GM13976 (cell line): ENCODE data around the gene CDA.
A peak's percentile ranks its signal among the peaks of the same experiment; 100 is the strongest.

ENCODE experiments used
- DNase-seq: peaks from one replicate; pipeline ENCODE4 v3.0.0; 2012; ENCODE audit warnings: low spot score
- CTCF ChIP-seq: IDR thresholded peaks from 2 replicates; pipeline ENCODE4 v1.5.1; 2012; ENCODE audit warnings: borderline replicate concordance, mild to moderate bottlenecking; ENCODE audit not compliant: insufficient read depth; ENCODE audit errors: extremely low read depth, missing control alignments, control extremely low read depth
- in situ Hi-C: fragments of 300-500 bp; cut with MboI; formaldehyde crosslinking; loops from one replicate; pipeline ENCODE4 v1.12.0; 2022; ENCODE audit warnings: low sequenced_read_pairs, mixed read lengths, inconsistent platforms; ENCODE audit not compliant: unreplicated experiment

The CDA gene

GRCh38 chr1:20588634-20589225 lies at the start of gene CDA:
CDA (plus strand) TSS chr1:20589097; CDS start chr1:20589130, 33 bp downstream.
- TF ChIP-seq CTCF = no peak
- no peak for DNase-seq

GRCh38 chr1:20540281-20540680 lies 48.6 kb upstream of the CDA start:
- no peak for TF ChIP-seq CTCF
- in situ Hi-C loops = loop anchor here (25.0 kb wide), 1 partner anchor 672 kb away; no protein-coding TSS in a partner anchor
- no peak for DNase-seq

More at GRCh38 chr1:20588634-20589225, at the start of gene CDA:
- in situ Hi-C loops = no loop called here

- no peak for TF ChIP-seq CTCF
- DNase-seq = no peak
- in situ Hi-C loops = loop anchor here (25.0 kb wide), 1 partner anchor 666 kb away; no protein-coding TSS in a partner anchor
Observed at GRCh38 chr1:20546637-20547036, 42.3 kb upstream of the CDA start.

- DNase-seq = no peak
- no peak for TF ChIP-seq CTCF
- in situ Hi-C loops = no loop called here
Observed at GRCh38 chr1:20551161-20551560, 37.7 kb upstream of the CDA start.

GRCh38 chr1:20551945-20552727 lies 36.8 kb upstream of the CDA start, which contains the start of gene FAM43B:
FAM43B (plus strand) TSS chr1:20552573; CDS start chr1:20552974, 401 bp downstream.
- peak; percentile 58 for DNase-seq
- TF ChIP-seq CTCF = no peak
- in situ Hi-C loops = no loop called here

GRCh38 chr1:20552728-20553445 lies 36.0 kb upstream of the CDA start:
- no peak for DNase-seq
- in situ Hi-C loops = no loop called here
- no peak for TF ChIP-seq CTCF
